C4-2B (cell line): ENCODE data around the gene UNC50.

Experiments used
- ZFX ChIP-seq: fragments of 450-650 bp; IDR thresholded peaks from 2 replicates; pipeline ENCODE4 v1.6.1; 2017
- TF ChIP-seq, protein P1 (sequence below): fragments of 450-650 bp; conservative IDR thresholded peaks from 2 replicates; pipeline ENCODE4 v1.5.1; 2017; ENCODE audit warnings: mild to moderate bottlenecking

GRCh38 chr2:98637401-98638147 is 29.2 kb downstream of the UNC50 start:
- TF ChIP-seq, protein P1, sequence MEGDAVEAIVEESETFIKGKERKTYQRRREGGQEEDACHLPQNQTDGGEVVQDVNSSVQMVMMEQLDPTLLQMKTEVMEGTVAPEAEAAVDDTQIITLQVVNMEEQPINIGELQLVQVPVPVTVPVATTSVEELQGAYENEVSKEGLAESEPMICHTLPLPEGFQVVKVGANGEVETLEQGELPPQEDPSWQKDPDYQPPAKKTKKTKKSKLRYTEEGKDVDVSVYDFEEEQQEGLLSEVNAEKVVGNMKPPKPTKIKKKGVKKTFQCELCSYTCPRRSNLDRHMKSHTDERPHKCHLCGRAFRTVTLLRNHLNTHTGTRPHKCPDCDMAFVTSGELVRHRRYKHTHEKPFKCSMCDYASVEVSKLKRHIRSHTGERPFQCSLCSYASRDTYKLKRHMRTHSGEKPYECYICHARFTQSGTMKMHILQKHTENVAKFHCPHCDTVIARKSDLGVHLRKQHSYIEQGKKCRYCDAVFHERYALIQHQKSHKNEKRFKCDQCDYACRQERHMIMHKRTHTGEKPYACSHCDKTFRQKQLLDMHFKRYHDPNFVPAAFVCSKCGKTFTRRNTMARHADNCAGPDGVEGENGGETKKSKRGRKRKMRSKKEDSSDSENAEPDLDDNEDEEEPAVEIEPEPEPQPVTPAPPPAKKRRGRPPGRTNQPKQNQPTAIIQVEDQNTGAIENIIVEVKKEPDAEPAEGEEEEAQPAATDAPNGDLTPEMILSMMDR = no peak
- no peak for TF ChIP-seq ZFX
